Measurements from ENCODE around the gene GALNT17. TPM values are rescaled to one million over a fixed set of nuclear protein-coding genes. Genes with fewer than 3 reads are reported as not detected.
A peak's percentile ranks its signal among the peaks of the same experiment; 100 is the strongest.

The GALNT17 gene
- total RNA-seq, 1 donor = 0.36 TPM

DNA sequence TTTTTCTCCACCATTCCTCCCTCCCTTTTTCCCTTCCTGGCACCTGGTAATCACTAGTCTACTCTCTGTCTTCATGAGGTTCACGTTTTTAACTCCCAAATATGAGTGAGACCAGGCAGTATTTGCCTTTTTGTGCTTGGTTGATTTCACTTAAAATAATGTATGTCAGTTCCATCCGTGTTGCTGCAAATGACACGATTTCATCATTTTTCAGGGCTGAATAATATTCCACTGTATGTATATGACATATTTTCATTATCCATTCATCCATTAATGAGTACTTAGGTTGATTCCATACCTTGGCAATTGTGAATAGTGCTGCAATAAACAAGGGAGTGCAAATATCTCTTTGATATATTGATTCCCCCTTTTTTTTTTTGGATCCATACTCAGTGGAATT, 25.8 kb downstream of the GALNT17 start:
- no peak overlapping the region for H3K4me3 ChIP-seq (ENCODE audit: insufficient read depth, low read length)
- H3K79me2 ChIP-seq (ENCODE audit: insufficient read depth, low read length) = no peaks in the 10 kb centered on the region
- no peaks in the 10 kb centered on the region for H3K4me1 ChIP-seq (ENCODE audit: insufficient read depth, low read length)
- TF ChIP-seq, protein P1, sequence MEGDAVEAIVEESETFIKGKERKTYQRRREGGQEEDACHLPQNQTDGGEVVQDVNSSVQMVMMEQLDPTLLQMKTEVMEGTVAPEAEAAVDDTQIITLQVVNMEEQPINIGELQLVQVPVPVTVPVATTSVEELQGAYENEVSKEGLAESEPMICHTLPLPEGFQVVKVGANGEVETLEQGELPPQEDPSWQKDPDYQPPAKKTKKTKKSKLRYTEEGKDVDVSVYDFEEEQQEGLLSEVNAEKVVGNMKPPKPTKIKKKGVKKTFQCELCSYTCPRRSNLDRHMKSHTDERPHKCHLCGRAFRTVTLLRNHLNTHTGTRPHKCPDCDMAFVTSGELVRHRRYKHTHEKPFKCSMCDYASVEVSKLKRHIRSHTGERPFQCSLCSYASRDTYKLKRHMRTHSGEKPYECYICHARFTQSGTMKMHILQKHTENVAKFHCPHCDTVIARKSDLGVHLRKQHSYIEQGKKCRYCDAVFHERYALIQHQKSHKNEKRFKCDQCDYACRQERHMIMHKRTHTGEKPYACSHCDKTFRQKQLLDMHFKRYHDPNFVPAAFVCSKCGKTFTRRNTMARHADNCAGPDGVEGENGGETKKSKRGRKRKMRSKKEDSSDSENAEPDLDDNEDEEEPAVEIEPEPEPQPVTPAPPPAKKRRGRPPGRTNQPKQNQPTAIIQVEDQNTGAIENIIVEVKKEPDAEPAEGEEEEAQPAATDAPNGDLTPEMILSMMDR (IDR thresholded peaks at IDR 0.05; ENCODE audit: extremely low read depth, low read depth, low read length) = no peak
- peaks cover 1% of the 10 kb centered on the region for H3K9me3 ChIP-seq (ENCODE audit: low read depth, low read length)
- H3K27ac ChIP-seq (ENCODE audit: low read depth, low read length) = no peak overlapping the region
- H3K36me3 ChIP-seq (ENCODE audit: insufficient read depth, low read length) = no peaks in the 10 kb centered on the region
- H4K20me1 ChIP-seq (ENCODE audit: insufficient read depth, low read length) = no peaks in the 10 kb centered on the region
- H2AFZ ChIP-seq (ENCODE audit: low read length) = no peak overlapping the region
- H3K4me2 ChIP-seq (ENCODE audit: insufficient read depth, low read length) = no peak overlapping the region
- H3K27me3 ChIP-seq (ENCODE audit: insufficient read depth, low read length) = no peaks in the 10 kb centered on the region
- no peak for DNase-seq (ENCODE audit: insufficient read length, low spot score, missing footprints)

GRCh38 chr7:71165708-71166107, 33.8 kb downstream of the GALNT17 start:
- Histone ChIP-seq H3K4me1 (ENCODE audit: insufficient read depth, low read length) (no peaks in the 10 kb centered on the region), H3K4me3 (ENCODE audit: insufficient read depth, low read length) (no peak overlapping the region), H2AFZ (ENCODE audit: low read length) (no peak overlapping the region), H4K20me1 (ENCODE audit: insufficient read depth, low read length) (no peaks in the 10 kb centered on the region), H3K27me3 (ENCODE audit: insufficient read depth, low read length) (no peaks in the 10 kb centered on the region), H3K36me3 (ENCODE audit: insufficient read depth, low read length) (no peaks in the 10 kb centered on the region), H3K9me3 (ENCODE audit: low read depth, low read length) (peaks cover 3% of the 10 kb centered on the region), H3K4me2 (ENCODE audit: insufficient read depth, low read length) (no peak overlapping the region), H3K79me2 (ENCODE audit: insufficient read depth, low read length) (no peaks in the 10 kb centered on the region), H3K27ac (ENCODE audit: low read depth, low read length) (no peak overlapping the region)
- TF ChIP-seq, protein P1 (IDR thresholded peaks at IDR 0.05; ENCODE audit: extremely low read depth, low read depth, low read length) = no peak
- peak; percentile 14 for DNase-seq (ENCODE audit: insufficient read length, low spot score, missing footprints)

- no peaks in the 10 kb centered on the region for H3K4me1 ChIP-seq (ENCODE audit: insufficient read depth, low read length)
- H3K9me3 ChIP-seq (ENCODE audit: low read depth, low read length) = no peaks in the 10 kb centered on the region
- no peaks in the 10 kb centered on the region for H4K20me1 ChIP-seq (ENCODE audit: insufficient read depth, low read length)
- H3K4me2 ChIP-seq (ENCODE audit: insufficient read depth, low read length) = no peak overlapping the region
- H3K27ac ChIP-seq (ENCODE audit: low read depth, low read length) = no peak overlapping the region
- H3K4me3 ChIP-seq (ENCODE audit: insufficient read depth, low read length) = no peak overlapping the region
- no peaks in the 10 kb centered on the region for H3K79me2 ChIP-seq (ENCODE audit: insufficient read depth, low read length)
- no peaks in the 10 kb centered on the region for H3K36me3 ChIP-seq (ENCODE audit: insufficient read depth, low read length)
- no peak for DNase-seq (ENCODE audit: insufficient read length, low spot score, missing footprints)
- TF ChIP-seq, protein P1 (IDR thresholded peaks at IDR 0.05; ENCODE audit: extremely low read depth, low read depth, low read length) = no peak
- H3K27me3 ChIP-seq (ENCODE audit: insufficient read depth, low read length) = no peaks in the 10 kb centered on the region
- no peak overlapping the region for H2AFZ ChIP-seq (ENCODE audit: low read length)
Measured at GRCh38 chr7:71171476-71171875, 39.5 kb downstream of the GALNT17 start.

DNA sequence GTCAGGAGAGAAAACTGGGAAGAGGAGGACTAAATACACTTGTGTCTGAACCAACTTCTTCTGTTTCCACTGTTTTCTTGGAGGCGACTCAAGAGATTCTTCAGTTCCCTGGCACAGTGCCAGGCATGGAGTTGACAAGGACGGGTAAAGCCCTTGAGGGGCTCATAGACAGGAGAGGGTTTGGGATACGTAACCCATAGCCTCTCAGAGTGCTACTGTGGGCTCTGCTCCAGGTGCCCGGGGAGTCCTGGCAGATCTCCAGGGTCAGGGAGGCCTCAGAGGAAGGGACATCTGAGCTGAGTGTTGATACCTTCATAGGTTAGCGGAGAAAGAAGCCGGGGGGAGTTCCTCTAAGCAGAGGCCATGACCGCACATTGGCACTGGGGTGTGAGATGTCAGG, 42.0 kb downstream of the GALNT17 start:
- no peak overlapping the region for H3K4me2 ChIP-seq (ENCODE audit: insufficient read depth, low read length)
- H3K27ac ChIP-seq (ENCODE audit: low read depth, low read length) = no peak overlapping the region
- no peak overlapping the region for H3K4me3 ChIP-seq (ENCODE audit: insufficient read depth, low read length)
- H3K4me1 ChIP-seq (ENCODE audit: insufficient read depth, low read length) = no peaks in the 10 kb centered on the region
- no peaks in the 10 kb centered on the region for H3K27me3 ChIP-seq (ENCODE audit: insufficient read depth, low read length)
- no peaks in the 10 kb centered on the region for H4K20me1 ChIP-seq (ENCODE audit: insufficient read depth, low read length)
- TF ChIP-seq, protein P1 (IDR thresholded peaks at IDR 0.05; ENCODE audit: extremely low read depth, low read depth, low read length) = no peak
- H2AFZ ChIP-seq (ENCODE audit: low read length) = no peak overlapping the region
- no peaks in the 10 kb centered on the region for H3K79me2 ChIP-seq (ENCODE audit: insufficient read depth, low read length)
- H3K9me3 ChIP-seq (ENCODE audit: low read depth, low read length) = no peaks in the 10 kb centered on the region
- no peak for DNase-seq (ENCODE audit: insufficient read length, low spot score, missing footprints)
- H3K36me3 ChIP-seq (ENCODE audit: insufficient read depth, low read length) = no peaks in the 10 kb centered on the region
